Thyroid gland (tissue), 4 donors: ENCODE results near the gene KRT85.

ENCODE experiments used
- POLR2A ChIP-seq, 2 donors: fragments of 450-650 bp; IDR thresholded peaks; one replicate each; pipeline ENCODE4 v1.6.1; 2017; ENCODE audit warnings: antibody characterized with exemption in 2 of 2, mild to moderate bottlenecking in 2 of 2, moderate library complexity in 1 of 2
- TF ChIP-seq, protein P1 (sequence below), 6 experiments: fragments of 200-600 bp in 3 of 6; fragments of 450-650 bp in 3 of 6; sonication (generic) in 3 of 6; IDR thresholded peaks; one replicate each; pipeline ENCODE4 v1.5.1; 2016 to 2019; ENCODE audit warnings: antibody characterized with exemption in 6 of 6, mild to moderate bottlenecking in 2 of 6, inconsistent platforms in 1 of 6, moderate library complexity in 1 of 6

- TF ChIP-seq POLR2A (IDR thresholded peaks at IDR 0.05), result no peak
- TF ChIP-seq, protein P1, sequence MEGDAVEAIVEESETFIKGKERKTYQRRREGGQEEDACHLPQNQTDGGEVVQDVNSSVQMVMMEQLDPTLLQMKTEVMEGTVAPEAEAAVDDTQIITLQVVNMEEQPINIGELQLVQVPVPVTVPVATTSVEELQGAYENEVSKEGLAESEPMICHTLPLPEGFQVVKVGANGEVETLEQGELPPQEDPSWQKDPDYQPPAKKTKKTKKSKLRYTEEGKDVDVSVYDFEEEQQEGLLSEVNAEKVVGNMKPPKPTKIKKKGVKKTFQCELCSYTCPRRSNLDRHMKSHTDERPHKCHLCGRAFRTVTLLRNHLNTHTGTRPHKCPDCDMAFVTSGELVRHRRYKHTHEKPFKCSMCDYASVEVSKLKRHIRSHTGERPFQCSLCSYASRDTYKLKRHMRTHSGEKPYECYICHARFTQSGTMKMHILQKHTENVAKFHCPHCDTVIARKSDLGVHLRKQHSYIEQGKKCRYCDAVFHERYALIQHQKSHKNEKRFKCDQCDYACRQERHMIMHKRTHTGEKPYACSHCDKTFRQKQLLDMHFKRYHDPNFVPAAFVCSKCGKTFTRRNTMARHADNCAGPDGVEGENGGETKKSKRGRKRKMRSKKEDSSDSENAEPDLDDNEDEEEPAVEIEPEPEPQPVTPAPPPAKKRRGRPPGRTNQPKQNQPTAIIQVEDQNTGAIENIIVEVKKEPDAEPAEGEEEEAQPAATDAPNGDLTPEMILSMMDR (IDR thresholded peaks at IDR 0.05), result no peak
Observed at GRCh38 chr12:52311285-52311648, 56.0 kb downstream of the KRT85 start.
